GM23248 (cell line): ENCODE data around the gene TENM3.

Experiments used
- EZH2 ChIP-seq: fragments of 200-600 bp; sonication (generic); IDR thresholded peaks from 2 replicates; pipeline ENCODE4 v1.6.1; 2018; ENCODE audit warnings: antibody characterized with exemption, mild to moderate bottlenecking; ENCODE audit not compliant: insufficient read depth, poor library complexity, severe bottlenecking
- EZH2phosphoT487 ChIP-seq: fragments of 200-600 bp; sonication (generic); IDR thresholded peaks from 2 replicates; pipeline ENCODE4 v1.6.1; 2018; ENCODE audit warnings: antibody characterized with exemption, moderate library complexity, mild to moderate bottlenecking, low read depth; ENCODE audit not compliant: insufficient read depth

DNA sequence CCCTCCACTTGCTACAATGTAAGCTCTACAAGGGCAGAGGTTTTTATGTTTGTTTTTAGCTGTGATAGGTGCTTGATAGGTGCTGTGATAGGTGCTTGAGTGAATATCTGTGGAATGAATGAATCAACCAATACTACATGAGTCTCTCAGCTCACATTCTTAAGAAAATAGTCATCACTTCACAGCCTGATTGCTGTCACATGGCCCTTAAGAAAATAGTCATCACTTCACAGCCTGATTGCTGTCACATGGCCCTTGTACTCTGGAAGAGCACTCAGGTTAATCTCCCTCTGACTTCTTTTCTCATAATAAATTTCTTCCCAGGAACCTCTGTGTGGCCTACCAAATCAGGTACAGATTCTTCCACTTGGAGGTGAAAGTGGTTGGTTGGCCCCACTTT lies 335.2 kb downstream of the TENM3 start:
- TF ChIP-seq EZH2 (no peak), EZH2phosphoT487 (no peak)
